MM.1S (cell line): ENCODE results near the gene MARS2.

ENCODE experiments used
- CTCF ChIP-seq: fragments of 300-600 bp; sonication (generic); IDR thresholded peaks from 2 replicates; pipeline ENCODE4 v1.5.1; 2016; ENCODE audit warnings: antibody characterized with exemption, low read length, mixed read lengths
- EZH2 ChIP-seq: fragments of 300-600 bp; sonication (generic); optimal IDR thresholded peaks from 2 replicates; pipeline ENCODE3; 2017; ENCODE audit warnings: low read depth, mild to moderate bottlenecking, antibody characterized with exemption, low read length, mixed read lengths
- EZH2phosphoT487 ChIP-seq: fragments of 300-600 bp; sonication (generic); IDR thresholded peaks from 2 replicates; pipeline ENCODE4 v1.6.1; 2018; ENCODE audit warnings: antibody characterized with exemption, low read length

- TF ChIP-seq CTCF (no peak), EZH2 (no peak), EZH2phosphoT487 (no peak)
These were observed 12.7 kb downstream of the MARS2 start for GRCh38 chr2:197717863-197718262.
